ENCODE measurements around the gene CNOT8.

DNA sequence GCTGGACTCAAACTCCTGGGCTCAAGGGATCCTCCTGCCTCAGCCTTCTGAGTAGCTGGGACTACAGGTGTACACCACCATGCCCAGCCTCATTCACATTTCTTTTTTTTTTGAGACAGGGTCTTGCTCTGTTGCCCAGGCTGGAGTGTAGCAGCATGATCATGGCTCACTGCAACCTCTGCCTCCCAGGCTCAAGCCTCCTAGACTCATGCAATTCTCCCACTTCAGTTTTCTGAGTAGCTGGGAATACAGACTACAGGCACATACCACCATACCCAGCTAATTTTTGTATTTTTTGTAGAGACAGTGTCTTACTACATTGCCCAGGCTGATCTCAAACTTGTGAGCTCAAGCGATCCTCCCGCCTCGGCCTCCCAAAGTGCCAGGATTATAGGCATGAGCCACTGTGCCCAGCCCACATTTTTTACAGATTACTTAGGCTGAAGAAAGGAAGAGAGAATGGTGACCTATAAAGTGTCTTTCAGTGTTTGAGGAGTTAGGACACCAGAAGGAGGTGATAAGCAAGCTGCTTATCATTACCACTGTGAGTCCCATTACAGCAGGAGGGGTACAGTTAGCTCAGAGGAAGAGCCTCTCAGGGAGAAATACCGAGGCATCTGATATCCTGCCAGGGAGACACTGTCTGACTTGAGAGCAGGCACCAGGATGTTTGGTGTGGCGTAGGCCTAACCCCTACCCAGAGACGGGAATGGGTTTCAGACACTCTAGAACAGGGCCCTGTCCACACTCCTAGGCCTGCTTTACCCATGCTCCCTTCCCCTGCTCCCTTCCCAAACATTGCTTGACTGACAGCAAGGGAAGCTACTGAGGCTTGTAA lies 17.8 kb upstream of the CNOT8 start:
- TF ChIP-seq POLR2A (IDR thresholded peaks at IDR 0.05; ENCODE audit: low read depth, low read length) (no peak), POLR2AphosphoS5 (IDR thresholded peaks at IDR 0.05; ENCODE audit: low read depth, low read length) (no peak)

Measured in GM12891 (cell line).